H9 (cell line): ENCODE measurements around the gene LY6G5C. TPM values are rescaled to one million over a fixed set of nuclear protein-coding genes. Genes with fewer than 3 reads are reported as not detected.

ENCODE experiments used
- DNase-seq: peaks from one replicate; pipeline ENCODE4 v3.0.0-alpha.2; 2017
- H2AFZ ChIP-seq: one replicate; pipeline ENCODE4 v1.6.1; 2013; ENCODE audit warnings: mild to moderate bottlenecking, low read length, control low read depth, moderate library complexity
- H2AK5ac ChIP-seq: 2 replicates; pipeline ENCODE4 v1.6.1; 2013; ENCODE audit warnings: low read length, control low read depth, mixed read lengths; ENCODE audit not compliant: insufficient read length
- H2BK120ac ChIP-seq: one replicate; pipeline ENCODE4 v1.6.1; 2013; ENCODE audit warnings: low read depth, mild to moderate bottlenecking, low read length, control low read depth, inconsistent platforms; ENCODE audit not compliant: poor library complexity, severe bottlenecking
- H2BK12ac ChIP-seq: 2 replicates; pipeline ENCODE4 v1.6.1; 2013; ENCODE audit warnings: low read length, control low read depth, mixed read lengths, low read depth; ENCODE audit not compliant: insufficient read length
- H2BK15ac ChIP-seq: 2 replicates; pipeline ENCODE4 v1.6.1; 2013; ENCODE audit warnings: low read depth, low read length, control low read depth
- H2BK20ac ChIP-seq: one replicate; pipeline ENCODE4 v1.6.1; 2013; ENCODE audit warnings: low read depth, mild to moderate bottlenecking, low read length, control low read depth, inconsistent platforms; ENCODE audit not compliant: poor library complexity, severe bottlenecking
- H2BK5ac ChIP-seq: 2 replicates; pipeline ENCODE4 v1.6.1; 2013; ENCODE audit warnings: low read length, control low read depth, mixed read lengths; ENCODE audit not compliant: insufficient read length
- H3K14ac ChIP-seq: 2 replicates; pipeline ENCODE4 v1.6.1; 2013; ENCODE audit warnings: low read length, control low read depth; ENCODE audit not compliant: insufficient read depth
- H3K18ac ChIP-seq: 2 replicates; pipeline ENCODE4 v1.6.1; 2013; ENCODE audit warnings: low read depth, mild to moderate bottlenecking, mixed read lengths, low read length, control low read depth; ENCODE audit not compliant: insufficient read length
- H3K23ac ChIP-seq: 2 replicates; pipeline ENCODE4 v1.6.1; 2013; ENCODE audit warnings: low read length, control low read depth, mixed read lengths, low read depth; ENCODE audit not compliant: insufficient read length
- H3K23me2 ChIP-seq: 2 replicates; pipeline ENCODE4 v1.6.1; 2013; ENCODE audit warnings: low read depth, mild to moderate bottlenecking, mixed read lengths, low read length, control low read depth; ENCODE audit not compliant: insufficient read length, poor library complexity, severe bottlenecking
- H3K27ac ChIP-seq: 2 replicates; pipeline ENCODE4 v1.5.1; 2013; ENCODE audit warnings: low read length, control low read depth, mixed read lengths, low read depth; ENCODE audit not compliant: insufficient read length
- H3K27me3 ChIP-seq: 2 replicates; pipeline ENCODE4 v1.6.1; 2013; ENCODE audit warnings: low read length, control low read depth, inconsistent platforms; ENCODE audit not compliant: insufficient read depth
- H3K4ac ChIP-seq: 2 replicates; pipeline ENCODE4 v1.6.1; 2013; ENCODE audit warnings: low read depth, mild to moderate bottlenecking, control low read depth, inconsistent platforms, low read length, moderate library complexity
- H3K4me1 ChIP-seq: 2 replicates; pipeline ENCODE4 v1.6.1; 2013; ENCODE audit warnings: low read length, control low read depth, inconsistent platforms; ENCODE audit not compliant: insufficient read depth
- H3K4me2 ChIP-seq: 2 replicates; pipeline ENCODE4 v1.6.1; 2013; ENCODE audit warnings: low read length, control low read depth, mixed read lengths; ENCODE audit not compliant: insufficient read length, insufficient read depth
- H3K56ac ChIP-seq: 2 replicates; pipeline ENCODE4 v1.6.1; 2013; ENCODE audit warnings: low read depth, mild to moderate bottlenecking, mixed read lengths, low read length, control low read depth; ENCODE audit not compliant: insufficient read length
- H3K79me1 ChIP-seq: 2 replicates; pipeline ENCODE4 v1.6.1; 2013; ENCODE audit warnings: low read depth, mild to moderate bottlenecking, moderate library complexity, low read length, control low read depth, inconsistent platforms; ENCODE audit not compliant: insufficient read depth, poor library complexity, severe bottlenecking
- H3K79me2 ChIP-seq: 2 replicates; pipeline ENCODE4 v1.6.1; 2013; ENCODE audit warnings: low read length, control low read depth, inconsistent platforms; ENCODE audit not compliant: insufficient read depth
- H3K9ac ChIP-seq: 2 replicates; pipeline ENCODE4 v1.6.1; 2013; ENCODE audit warnings: low read length, control low read depth, mixed read lengths; ENCODE audit not compliant: insufficient read length; ENCODE audit errors: extremely low read depth
- H3K9me3 ChIP-seq: one replicate; pipeline ENCODE4 v1.6.1; 2013; ENCODE audit warnings: low read depth, low read length, inconsistent platforms; ENCODE audit not compliant: control insufficient read depth
- H3T11ph ChIP-seq: one replicate; pipeline ENCODE4 v1.6.1; 2013; ENCODE audit warnings: mild to moderate bottlenecking, low read length, control low read depth, inconsistent platforms
- H4K20me1 ChIP-seq: one replicate; pipeline ENCODE4 v1.6.1; 2013; ENCODE audit not compliant: control insufficient read depth, insufficient read length, insufficient read depth
- H4K5ac ChIP-seq: 2 replicates; pipeline ENCODE4 v1.6.1; 2013; ENCODE audit warnings: low read depth, mild to moderate bottlenecking, mixed read lengths, low read length, control low read depth; ENCODE audit not compliant: insufficient read length
- H4K8ac ChIP-seq: replicated peaks from 2 replicates; pipeline ENCODE4 v1.6.1; 2013; ENCODE audit warnings: low read length, control low read depth, mixed read lengths, low read depth; ENCODE audit not compliant: insufficient read length
- H4K91ac ChIP-seq: 2 replicates; pipeline ENCODE4 v1.6.1; 2013; ENCODE audit warnings: low read depth, mild to moderate bottlenecking, moderate library complexity, mixed read lengths, low read length, control low read depth; ENCODE audit not compliant: insufficient read length
- H3K27ac Mint-ChIP-seq, 3 experiments: 2 replicates in 2 of 3; 3 replicates in 1 of 3; pipeline ENCODE4 v1.8.0; 2020 to 2021; ENCODE audit warnings: mixed read lengths in 3 of 3, mild to moderate bottlenecking in 1 of 3, moderate library complexity in 1 of 3
- H3K27me3 Mint-ChIP-seq: 2 replicates; pipeline ENCODE4 v1.8.0; 2021; ENCODE audit warnings: low read depth, mild to moderate bottlenecking, moderate library complexity, mixed read lengths
- H3K36me3 Mint-ChIP-seq, 3 experiments: 2 replicates in 2 of 3; 3 replicates in 1 of 3; pipeline ENCODE4 v1.8.0; 2020 to 2021; ENCODE audit warnings: low read depth in 3 of 3, mixed read lengths in 3 of 3; ENCODE audit not compliant: insufficient read depth in 1 of 3
- H3K4me1 Mint-ChIP-seq, 2 experiments: 2 replicates each; pipeline ENCODE4 v1.8.0; 2020; ENCODE audit warnings: mixed read lengths in 2 of 2
- H3K4me3 Mint-ChIP-seq, 2 experiments: 2 replicates in 1 of 2; 3 replicates in 1 of 2; pipeline ENCODE4 v1.8.0; 2020 to 2021; ENCODE audit warnings: mild to moderate bottlenecking in 2 of 2, mixed read lengths in 2 of 2, moderate library complexity in 1 of 2
- H3K9me3 Mint-ChIP-seq, 2 experiments: 2 replicates in 1 of 2; 3 replicates in 1 of 2; pipeline ENCODE4 v1.8.0; 2020; ENCODE audit warnings: mild to moderate bottlenecking in 2 of 2, mixed read lengths in 2 of 2, moderate library complexity in 1 of 2
- CTCF ChIP-seq: fragments of 200-600 bp; sonication (generic); conservative IDR thresholded peaks from 3 replicates; pipeline ENCODE4 v1.8.0; 2021; ENCODE audit warnings: antibody characterized with exemption, mild to moderate bottlenecking
- WGBS: extraction: QIAGEN DNeasy Blood & Tissue Kit; methylation state at CpG from one replicate; pipeline ENCODE4 v1.1.7; 2013; ENCODE audit warnings: missing lambda C conversion rate, low lambda C conversion rate, mixed read lengths; ENCODE audit not compliant: insufficient read length; ENCODE audit errors: extremely low coverage; 5-methylcytosine and 5-hydroxymethylcytosine counted together
- total RNA-seq: library from RNA; stranded (reverse); gene quantifications from 2 replicates; pipeline ENCODE4 v1.2.1, GENCODE V29; 2021

Gene LY6G5C
- total RNA-seq, 1 experiment from 2014 or later, result 2.2 TPM

GRCh38 chr6:31676322-31676903, 4.5 kb downstream of the LY6G5C start:
- Histone ChIP-seq H2BK20ac (no peak overlapping the region), H3K79me2 (no peaks in the 10 kb centered on the region), H2BK15ac (no peak overlapping the region), H3T11ph (no peak overlapping the region), H2BK12ac (no peak overlapping the region), H3K56ac (no peak overlapping the region), H3K27me3 (no peaks in the 10 kb centered on the region; the same call in 1 of the 2 replicates), H4K91ac (no peak overlapping the region), H3K4ac (no peak overlapping the region), H3K4me2 (no peak overlapping the region), H3K9ac (no peak overlapping the region), H3K23ac (no peak overlapping the region), H2BK5ac (no peak overlapping the region), H4K8ac (no peak overlapping the region), H3K4me1 (no peaks in the 10 kb centered on the region), H3K18ac (no peak overlapping the region), H3K79me1 (no peaks in the 10 kb centered on the region), H3K14ac (no peak overlapping the region), H2AFZ (no peak overlapping the region), H4K5ac (no peak overlapping the region), H4K20me1 (no peaks in the 10 kb centered on the region), H2BK120ac (no peak overlapping the region), H2AK5ac (no peak overlapping the region), H3K9me3 (no peaks in the 10 kb centered on the region), H3K23me2 (peaks cover 6% of the 10 kb centered on the region), H3K27ac (no peak overlapping the region)
- Mint-ChIP-seq H3K36me3 (peaks cover 13 to 24% (median 21%) of the 10 kb centered on the region in 3 experiments; a peak in 6 of 7 replicates), H3K4me1 (peaks cover 9 to 14% of the 10 kb centered on the region in 2 experiments), H3K27me3 (peaks cover 12% of the 10 kb centered on the region), H3K9me3 (no peaks in the 10 kb centered on the region; a peak in 1 of 5 replicates), H3K4me3 (no peak overlapping the region), H3K27ac (peak overlapping the region in 1 of 3 experiments; percentile 27; a peak in 1 of 7 replicates)
- no CpG with 5 or more reads among the region's 4 CpGs for WGBS
- TF ChIP-seq CTCF, result no peak
- no peak for DNase-seq
